ENCODE data around the gene SNAPC3. TPM values are rescaled to one million over a fixed set of nuclear protein-coding genes. Genes with fewer than 3 reads are reported as not detected.
"Not testable (repeated sequence)": the region's sequence is repeated elsewhere in the genome, so short reads cannot be mapped to it uniquely, and the experiment has no call there.

Gene SNAPC3
- total RNA-seq (2014; rRNA removed; shearing (Covaris generic)), result 30.7 and 45.6 TPM in 2 replicates

DNA sequence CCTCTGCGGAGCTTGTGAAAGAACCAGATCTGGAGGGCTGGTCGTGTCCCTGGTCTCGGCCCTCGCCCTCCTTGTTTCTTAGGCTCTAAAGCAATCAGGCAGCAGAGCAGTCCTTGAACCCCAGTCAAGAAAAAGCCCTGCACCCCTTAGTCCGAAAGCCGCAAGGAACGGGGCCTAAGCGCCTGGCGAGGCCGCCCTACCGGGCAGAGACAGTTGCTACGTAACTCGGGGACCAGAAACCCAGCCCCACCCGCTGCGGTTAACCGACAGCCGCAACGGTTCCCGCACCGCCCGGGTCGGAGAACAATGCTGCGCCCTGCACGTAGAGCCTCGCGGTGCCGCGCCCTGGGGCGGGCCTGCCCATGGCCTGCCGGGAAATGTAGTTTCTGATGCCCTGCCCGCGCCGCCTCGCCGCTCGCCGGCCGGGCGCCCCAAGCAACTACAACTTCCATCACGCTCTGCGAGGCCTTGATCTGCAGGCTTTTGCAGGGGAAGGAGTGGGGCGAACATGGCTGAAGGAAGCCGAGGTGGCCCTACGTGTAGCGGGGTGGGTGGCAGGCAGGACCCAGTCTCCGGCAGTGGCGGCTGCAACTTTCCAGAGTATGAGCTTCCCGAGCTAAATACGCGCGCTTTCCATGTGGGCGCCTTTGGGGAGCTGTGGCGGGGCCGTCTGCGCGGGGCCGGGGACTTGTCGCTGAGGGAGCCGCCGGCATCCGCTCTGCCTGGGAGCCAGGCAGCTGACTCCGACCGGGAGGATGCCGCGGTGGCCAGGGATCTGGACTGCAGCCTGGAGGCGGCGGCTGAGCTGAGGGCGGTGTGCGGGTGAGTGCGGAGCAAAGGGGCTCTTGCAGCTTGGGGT lies at the start of gene SNAPC3:
Gene SNAPC3 (plus strand): TSS at position 505 of the 859 bp plus-strand sequence. CDS start 4 bp downstream, at position 509.
- DNase-seq (ENCODE audit: low read depth), result peak; percentile 94

DNA sequence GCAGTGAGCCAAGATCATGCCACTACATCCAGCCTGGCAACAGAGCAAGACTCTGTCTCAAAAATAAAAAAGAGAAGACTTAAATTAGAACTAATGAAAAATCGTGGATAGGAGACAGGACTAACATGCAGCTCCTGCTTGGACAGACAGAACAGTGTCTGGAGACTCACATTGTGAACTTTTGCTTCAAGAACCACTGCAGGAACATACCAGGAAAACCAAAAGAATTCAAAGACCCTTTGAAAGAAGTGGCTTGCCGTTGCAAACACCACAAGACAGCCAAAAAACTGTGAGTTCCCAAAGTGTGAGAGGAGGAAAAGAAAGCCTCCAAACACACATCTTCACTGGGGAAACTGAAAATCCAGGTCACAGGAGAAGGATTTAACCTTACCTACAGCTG lies 48.8 kb upstream of the SNAPC3 start:
- peak; percentile 5 for DNase-seq (ENCODE audit: low read depth)

DNA sequence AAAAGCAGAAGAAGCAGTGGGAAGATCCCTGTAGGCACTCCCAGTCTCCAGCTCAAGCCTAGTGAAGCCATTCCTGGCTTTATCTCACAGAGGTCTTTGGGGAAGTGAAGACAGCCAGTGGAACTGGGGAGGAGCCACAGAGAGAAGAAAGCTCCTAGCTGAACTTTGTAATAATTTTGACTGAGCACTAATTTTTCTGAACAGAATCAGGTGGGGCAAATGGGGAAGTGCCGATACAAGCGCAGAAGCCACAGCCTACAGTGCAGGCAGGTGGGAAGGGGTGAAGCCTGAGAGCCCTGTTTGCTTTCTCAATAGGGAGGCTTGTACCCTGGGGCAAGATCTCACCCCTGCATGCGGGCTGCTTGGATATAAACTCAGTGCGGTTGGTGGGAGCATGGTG lies 48.4 kb upstream of the SNAPC3 start:
- no peak for DNase-seq (ENCODE audit: low read depth)

DNA sequence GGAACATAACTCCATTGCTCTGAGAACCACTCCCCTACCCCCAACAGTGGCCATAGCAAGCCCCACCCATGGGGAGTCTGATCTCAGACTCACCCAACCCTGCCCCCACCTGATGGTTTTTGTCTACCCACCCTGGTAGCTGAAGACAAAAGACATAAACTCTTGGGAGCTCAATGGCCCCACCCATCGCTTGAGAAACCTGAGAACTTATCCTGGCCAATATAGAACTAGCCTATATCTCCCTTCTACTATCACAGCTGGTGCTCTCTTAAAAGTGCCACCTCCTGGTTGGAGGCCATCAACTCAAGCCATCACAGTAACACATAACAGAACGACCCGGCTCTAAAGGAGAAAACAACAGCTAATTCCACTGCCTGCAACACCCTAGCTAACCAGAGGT lies 47.9 kb upstream of the SNAPC3 start:
- no peak for DNase-seq (ENCODE audit: low read depth)

DNA sequence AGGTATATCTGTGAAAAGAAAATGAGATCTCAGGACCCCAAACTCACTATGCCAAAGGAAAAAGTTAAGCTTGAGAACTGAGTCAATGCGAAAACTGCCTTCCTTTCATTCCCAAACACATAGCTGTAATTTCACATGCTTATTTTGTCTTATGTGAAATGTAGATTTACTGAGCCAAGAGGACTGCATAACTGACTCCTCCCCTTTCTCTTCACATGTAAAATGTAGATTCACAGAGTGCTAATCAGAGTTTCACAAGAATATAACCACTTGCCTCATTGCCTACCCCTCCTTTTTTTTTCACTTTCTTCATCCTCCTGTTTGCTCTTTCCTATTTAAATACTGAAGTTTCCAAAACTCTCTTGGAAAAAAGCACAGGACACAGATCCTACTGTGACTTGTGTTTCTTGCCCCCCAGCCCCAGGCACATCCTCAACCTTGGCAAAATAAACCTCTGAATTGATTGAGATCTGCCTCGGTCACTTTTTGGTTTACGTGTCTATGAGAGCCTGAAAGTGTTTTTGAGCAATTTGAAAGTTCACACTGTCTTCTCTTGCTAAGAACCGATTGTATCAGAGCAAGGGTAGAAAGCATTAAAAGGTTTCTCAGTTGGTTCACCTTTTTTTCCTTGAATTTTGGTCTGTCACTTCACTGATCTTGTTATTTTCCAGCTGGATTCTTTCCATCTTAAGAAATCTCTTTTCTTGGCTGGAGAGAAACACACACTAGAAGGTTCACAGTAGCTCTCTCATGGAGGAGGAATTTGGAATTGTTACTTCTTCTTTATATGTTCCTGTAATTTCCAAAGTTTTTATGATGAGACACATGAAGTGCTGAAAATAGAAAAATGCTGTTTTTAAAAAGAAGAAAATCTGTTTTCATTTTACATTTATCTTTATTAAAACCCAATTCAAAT lies 44.8 kb upstream of the SNAPC3 start:
- no peak for DNase-seq (ENCODE audit: low read depth)

DNA sequence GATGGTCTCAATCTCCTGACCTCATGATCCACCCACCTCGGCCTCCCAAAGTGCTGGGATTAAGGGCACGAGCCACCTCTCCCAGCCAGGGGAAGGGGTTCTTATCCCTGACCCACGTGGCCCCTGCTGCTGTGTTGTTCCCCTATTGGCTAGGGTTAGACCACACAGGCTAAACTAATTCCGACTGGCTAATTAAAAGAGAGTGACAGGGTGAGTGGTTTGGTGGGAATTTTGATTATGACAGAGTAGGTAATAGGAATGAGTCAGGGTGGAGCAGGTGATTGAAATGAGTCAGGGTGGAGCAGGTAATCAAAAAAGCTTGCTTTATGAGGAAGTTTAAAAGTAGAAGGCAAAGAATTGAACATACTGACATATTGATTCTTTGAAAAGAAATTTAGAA lies 43.4 kb upstream of the SNAPC3 start:
- DNase-seq (ENCODE audit: low read depth), result not testable (repeated sequence)

DNA sequence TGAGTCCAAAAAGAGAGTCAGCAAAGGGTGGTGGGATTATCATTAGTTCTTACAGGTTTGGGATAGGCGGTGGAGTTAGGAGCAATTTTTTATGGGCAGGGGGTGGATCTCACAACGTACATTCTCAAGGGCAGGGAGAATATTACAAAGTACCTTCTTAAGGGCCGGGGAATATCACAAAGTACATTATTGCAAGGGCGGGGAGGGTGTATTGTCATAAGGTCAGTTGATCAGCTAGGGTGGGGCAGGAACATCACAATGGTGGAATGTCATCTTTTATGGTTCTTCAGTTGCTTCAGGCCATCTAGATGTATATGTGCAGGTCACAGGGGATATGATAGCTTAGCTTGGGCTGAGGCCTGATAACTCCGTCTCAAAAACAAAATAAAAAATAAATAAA lies 42.8 kb upstream of the SNAPC3 start:
- DNase-seq (ENCODE audit: low read depth), result not testable (repeated sequence)

DNA sequence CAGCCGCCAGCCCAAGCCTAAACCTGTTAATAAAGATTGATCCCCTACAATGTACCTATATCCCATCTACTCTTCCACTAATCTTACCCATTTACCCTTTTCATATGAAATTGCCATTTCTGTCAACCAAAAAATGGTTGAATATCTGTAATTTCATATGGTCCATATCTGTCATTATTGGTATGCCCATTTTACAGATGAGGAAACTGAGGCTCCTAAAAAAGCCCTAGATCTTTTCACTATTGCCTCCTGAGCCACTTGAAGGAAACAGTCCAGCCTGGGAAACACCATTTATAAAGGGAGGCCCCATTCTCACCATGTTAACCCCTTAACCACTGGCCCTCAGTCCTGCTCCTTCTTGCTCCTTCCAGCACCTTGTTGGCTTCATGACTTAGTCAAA lies 41.2 kb upstream of the SNAPC3 start:
- no peak for DNase-seq (ENCODE audit: low read depth)

DNA sequence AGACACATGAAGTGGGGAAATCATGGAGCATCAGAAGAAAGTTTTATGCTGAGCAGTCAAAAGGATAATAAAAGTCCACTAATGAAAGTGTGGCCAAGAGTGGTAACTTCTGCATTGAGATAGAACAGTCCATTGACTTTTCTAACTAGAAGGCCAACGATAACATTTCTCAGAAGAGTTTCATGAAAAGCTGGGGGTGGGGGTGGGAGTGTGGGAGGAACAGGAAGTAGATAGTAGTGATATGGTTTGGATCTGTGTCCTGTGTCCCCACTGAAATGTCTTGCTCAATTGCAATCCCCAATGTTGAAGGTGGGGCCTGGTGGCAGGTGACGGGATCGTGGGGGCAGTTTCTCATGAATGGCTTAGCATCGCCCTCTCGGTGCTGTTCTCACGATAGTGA lies 36.2 kb upstream of the SNAPC3 start:
- DNase-seq (ENCODE audit: low read depth), result no peak

DNA sequence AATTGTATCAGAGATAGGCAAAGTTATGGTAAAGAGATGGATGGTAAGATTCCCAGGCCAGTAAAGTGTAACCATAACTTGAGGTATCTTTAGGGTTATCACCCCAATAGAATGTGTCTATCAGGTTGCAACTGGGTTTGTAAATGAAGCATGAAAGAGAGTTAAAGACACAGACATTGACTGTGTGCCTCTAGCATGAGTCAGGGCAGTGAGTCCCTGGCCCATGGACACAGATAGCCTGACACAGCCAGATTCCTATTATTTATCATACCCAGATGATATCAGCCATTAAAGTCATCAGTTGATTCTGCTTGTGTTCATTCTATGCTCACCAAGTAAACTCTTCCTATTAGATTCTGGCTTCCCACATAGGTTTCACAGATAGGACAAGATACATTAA lies 33.5 kb upstream of the SNAPC3 start:
- no peak for DNase-seq (ENCODE audit: low read depth)

DNA sequence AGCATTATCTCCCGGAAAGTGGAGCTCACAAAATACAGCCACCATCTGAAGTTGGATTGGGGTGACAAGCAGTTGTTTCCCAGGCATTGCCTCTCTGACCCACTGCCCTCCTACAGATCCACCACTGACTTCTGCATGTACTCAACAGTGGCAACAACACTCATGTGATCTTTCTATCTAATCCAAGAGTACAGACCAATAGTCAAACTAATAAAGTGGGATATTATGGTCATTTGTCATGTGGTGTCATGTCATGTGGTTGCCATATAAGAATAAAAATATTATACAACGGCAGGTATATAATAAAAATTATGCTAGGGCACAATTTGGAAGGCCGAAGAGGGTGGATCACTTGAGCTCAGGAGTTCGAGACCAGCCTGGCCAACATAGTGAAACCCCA lies 33.0 kb upstream of the SNAPC3 start:
- DNase-seq (ENCODE audit: low read depth), result no peak

DNA sequence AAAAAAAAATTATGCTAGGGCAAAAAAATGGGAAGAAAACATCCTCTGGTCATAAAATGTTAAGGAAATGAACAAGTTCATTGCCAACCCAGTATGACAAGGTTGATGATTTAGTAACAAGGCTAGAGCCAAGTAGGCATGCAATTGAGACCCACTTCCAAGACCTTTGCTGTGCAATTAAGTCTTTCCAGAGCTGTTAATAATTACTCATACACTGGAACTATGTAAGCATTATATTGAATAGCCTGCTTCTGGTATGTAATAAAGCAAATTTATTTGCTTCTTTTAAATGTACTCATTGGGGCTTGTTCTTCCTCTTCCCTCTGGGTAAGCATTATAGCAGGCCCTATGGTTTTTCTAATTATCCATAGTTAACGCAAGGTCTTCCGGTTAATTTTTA lies 32.5 kb upstream of the SNAPC3 start:
- DNase-seq (ENCODE audit: low read depth), result no peak

DNA sequence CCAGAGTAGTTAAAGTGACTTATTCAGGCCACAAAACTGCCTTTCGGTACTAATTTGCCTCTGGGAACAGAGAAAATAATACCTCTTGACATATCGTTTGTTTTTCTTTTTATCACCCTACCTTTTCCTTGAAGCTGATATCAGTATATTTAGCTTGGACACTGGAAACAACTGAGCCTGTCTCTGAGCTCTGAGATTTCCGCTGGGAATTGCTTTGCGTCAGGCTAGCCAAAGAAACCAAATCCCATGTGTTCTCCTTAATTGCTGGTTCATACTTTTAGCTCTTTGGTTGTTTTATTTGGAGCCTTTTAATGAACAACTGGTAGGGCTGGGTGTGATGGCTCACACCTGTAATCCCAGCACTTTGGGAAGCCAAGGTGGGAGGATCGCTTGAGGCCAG lies 30.3 kb upstream of the SNAPC3 start:
- no peak for DNase-seq (ENCODE audit: low read depth)

DNA sequence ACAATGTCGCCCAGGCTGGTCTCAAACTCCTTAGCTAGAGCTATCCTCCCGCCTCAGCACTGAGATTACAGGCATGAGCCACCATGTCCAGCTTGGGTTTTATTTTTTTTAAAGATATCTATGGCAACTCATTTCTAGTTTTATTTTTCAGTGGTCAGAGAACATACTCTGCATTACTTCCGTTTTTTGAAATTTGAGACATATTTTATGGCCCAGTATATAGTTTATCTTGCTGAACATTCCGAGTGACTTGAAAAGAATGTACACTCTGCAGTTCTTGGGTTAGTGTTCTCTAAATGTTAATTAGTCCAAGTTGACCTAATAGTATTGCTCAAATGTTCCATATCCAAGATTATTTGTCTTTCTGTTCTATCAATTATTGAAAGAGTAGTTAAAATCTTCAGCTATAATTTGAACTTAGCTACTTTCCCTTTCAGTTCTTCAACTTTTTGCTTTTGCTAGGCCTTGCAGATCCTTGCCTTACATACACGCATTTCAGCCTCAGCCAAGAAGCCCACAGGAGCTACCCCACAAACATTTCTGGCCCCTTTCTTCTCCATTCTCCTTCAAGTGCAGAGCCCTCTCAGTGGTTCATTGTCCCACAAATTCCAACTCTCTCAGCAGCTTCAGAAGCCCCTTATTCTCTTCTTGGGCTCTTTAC lies 22.3 kb upstream of the SNAPC3 start:
- DNase-seq (ENCODE audit: low read depth), result no peak

DNA sequence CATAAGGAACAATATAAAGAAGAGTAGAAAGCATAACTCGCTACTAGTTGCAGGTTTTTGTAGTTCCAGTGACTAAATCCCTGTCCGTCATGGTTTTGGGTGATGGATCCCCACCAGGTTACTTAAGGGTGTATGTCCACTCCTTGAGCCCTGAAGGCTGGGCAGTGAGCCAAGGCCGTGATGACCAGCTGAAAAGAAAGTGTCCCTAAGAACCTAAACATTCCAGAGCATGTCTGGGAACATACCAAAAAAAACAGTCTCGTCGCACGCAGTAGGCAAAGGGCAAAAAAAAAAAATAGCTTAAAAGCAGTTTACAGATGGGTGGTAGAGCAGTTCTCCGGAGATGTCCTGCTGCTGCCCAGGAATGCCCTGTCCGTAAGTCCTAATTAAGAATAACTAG lies 21.4 kb upstream of the SNAPC3 start:
- DNase-seq (ENCODE audit: low read depth), result peak; percentile 33

DNA sequence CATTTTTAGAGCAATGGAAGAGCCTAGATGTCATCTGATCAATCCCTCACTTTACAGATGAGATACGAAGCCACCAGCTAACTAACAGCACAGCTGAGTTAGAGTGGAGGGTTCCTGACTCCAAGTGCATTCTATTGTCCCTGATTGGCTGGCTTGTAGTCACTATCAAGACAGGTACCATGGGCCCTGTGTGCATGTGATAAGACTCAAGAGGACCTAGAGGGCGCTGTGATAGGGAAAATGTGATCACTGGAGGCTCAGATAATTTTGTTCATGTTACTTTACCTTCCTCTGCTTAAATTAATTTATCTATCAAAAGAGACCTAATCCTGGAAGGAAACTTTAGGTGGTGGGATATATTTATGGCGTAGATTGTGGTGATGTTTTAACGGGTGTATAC lies 19.5 kb upstream of the SNAPC3 start:
- peak; percentile 31 for DNase-seq (ENCODE audit: low read depth)

DNA sequence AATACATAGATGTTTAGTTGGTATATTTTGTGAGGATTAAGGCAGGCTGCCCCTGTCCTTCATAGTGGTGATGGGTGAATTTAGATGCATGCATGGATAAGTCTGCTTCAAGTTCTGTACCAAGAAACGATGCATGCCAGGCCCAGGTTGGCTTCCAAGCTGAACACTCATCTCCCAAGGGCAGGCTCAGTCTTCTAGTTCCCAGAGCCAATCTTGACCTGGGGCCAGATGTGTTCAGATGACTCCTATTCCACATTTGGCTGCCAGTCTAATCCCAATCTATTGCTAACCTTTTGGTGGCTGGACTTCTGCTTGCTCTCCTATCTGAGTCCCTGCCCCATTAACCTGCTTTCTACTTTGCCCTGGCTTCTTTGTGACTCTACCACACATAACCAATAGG lies 18.5 kb upstream of the SNAPC3 start:
- no peak for DNase-seq (ENCODE audit: low read depth)

DNA sequence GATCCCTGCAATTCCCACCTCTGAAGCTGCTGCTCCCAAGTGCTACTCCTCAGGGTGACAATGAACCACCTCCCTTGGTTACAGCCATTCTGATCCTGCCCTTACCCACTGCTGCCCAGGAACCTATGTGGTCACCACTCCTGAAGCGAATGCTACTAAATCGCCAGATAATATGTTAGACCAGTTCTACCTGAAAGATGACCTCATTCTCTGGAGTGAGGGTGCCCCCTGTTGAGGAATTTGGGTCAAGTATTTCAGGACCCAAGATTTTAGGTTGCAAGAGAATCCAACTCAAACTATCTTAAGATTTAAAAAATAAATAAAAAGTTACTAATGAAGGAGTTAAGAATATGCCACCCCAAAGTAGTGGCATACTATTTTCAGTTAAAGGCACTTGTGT lies 5.8 kb upstream of the SNAPC3 start:
- DNase-seq (ENCODE audit: low read depth), result peak; percentile 52

DNA sequence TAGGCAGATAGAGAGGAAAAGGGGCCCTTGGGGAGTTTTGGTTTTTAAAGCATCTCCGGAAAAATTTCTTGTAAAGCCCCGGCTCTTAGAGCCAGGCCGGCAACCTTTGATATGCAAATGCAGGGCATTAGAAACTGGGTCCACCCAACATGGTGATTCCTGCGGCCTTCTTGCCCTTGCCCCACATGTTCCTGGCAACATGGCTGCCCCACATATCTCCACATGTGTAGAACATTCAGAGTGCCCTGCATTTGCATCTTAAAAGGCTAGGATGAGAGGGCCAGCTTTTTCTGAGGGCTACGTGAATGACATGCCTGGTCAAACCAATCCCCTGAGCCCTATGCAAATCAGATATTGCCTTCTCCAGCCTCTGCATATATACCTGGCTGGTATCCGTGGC lies 5.0 kb upstream of the SNAPC3 start:
- no peak for DNase-seq (ENCODE audit: low read depth)

DNA sequence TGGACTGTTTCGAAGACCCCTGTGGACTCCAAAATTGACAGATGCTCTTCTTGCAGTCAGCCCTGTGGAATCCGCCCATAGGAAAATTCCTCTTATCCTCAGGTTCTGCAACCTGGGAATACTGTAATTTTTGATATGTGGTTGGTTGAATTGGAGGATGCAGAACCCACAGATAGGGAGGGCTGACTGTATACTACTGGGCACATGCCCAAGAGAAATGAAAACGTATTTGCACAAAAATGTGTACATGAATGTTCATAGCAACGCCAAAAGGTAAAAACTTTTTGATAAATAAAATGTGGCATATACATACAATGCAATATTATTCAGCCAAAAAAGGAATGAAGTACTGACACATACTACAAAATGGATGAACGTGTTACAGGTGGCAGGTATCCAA lies 1.9 kb upstream of the SNAPC3 start:
- DNase-seq (ENCODE audit: low read depth), result no peak

DNA sequence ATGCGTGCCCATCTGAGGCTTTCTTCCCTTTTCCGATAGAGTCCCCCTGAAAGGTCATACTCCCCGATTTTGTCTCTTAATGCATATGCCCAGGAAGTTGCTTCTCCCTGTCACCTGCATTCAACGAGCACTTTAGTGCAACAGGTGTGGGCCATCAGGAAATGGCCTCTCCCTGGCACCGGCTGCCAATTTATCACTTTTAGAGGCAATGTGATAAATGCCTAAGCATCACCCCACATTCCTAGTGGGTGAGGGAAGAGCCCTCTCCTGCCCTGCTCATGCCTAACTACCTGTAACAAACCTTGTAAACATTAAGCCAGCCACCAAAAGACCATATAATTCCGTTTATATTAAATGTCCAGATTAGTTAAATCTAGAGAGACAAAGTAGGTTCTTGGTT lies 1.1 kb upstream of the SNAPC3 start:
- DNase-seq (ENCODE audit: low read depth), result peak; percentile 9

DNA sequence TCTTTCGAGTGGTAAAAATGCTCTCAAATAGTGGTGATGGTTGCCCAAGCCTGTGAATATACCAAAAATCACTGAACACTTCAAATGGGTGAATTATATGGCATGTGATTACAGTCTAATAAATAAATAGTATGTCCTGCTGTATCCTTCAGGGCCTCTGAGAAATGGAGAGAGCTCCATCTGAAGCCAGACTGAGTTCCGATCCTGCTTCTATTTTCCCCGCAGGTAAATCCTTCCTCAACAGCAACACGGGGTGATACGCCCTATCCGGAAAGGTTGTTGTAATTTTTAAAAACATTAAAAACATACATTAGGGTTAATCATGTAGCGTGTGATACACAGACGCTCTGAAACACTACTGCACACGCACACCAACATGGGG lies 695 bp upstream of the SNAPC3 start:
- DNase-seq (ENCODE audit: low read depth), result no peak
